H1 (cell line): Measurements from ENCODE around the gene STRIP2. TPM values are rescaled to one million over a fixed set of nuclear protein-coding genes. Genes with fewer than 3 reads are reported as not detected.

Source experiments
- CTCF ChIA-PET: fragments of 300-600 bp; sonication (Branson Sonifier 250); formaldehyde crosslinking; loops from one replicate; lab custom pipeline; 2021; ENCODE audit not compliant: partially characterized antibody; lab: Charles Lee
- POLR2A ChIA-PET: fragments of 300-600 bp; sonication (Branson Sonifier 250); formaldehyde crosslinking; loops from one replicate; lab custom pipeline; 2021; ENCODE audit warnings: inconsistent platforms; ENCODE audit not compliant: partially characterized antibody; lab: Charles Lee
- DNase-seq, 2 experiments: peaks; one replicate each; pipeline versions ENCODE4 v3.0.0 to v3.0.0-alpha.2; 2010 to 2022; ENCODE audit warnings: low spot score in 2 of 2, low read depth in 1 of 2, mixed read lengths in 1 of 2
- FAIRE-seq: peaks from 2 replicates; lab custom pipeline; 2011; peaks lifted over from hg19 to GRCh38; lab: Jason Lieb, UNC
- H2AFZ ChIP-seq: 2 replicates; pipeline ENCODE4 v1.8.1; 2012; ENCODE audit warnings: low read length, inconsistent platforms
- H2AK5ac ChIP-seq: 2 replicates; pipeline ENCODE4 v1.6.1; 2013; ENCODE audit warnings: low read depth, low read length
- H2BK120ac ChIP-seq: replicated peaks from 2 replicates; pipeline ENCODE3; 2013; ENCODE audit warnings: low read depth, low read length, inconsistent platforms
- H2BK12ac ChIP-seq: 2 replicates; pipeline ENCODE4 v1.6.1; 2013; ENCODE audit warnings: low read depth, low read length
- H2BK15ac ChIP-seq: 2 replicates; pipeline ENCODE4 v1.6.1; 2013; ENCODE audit warnings: low read length
- H2BK20ac ChIP-seq: 2 replicates; pipeline ENCODE4 v1.6.1; 2013; ENCODE audit warnings: low read length
- H2BK5ac ChIP-seq: 2 replicates; pipeline ENCODE4 v1.6.1; 2013; ENCODE audit warnings: low read depth, low read length
- H3K14ac ChIP-seq: 2 replicates; pipeline ENCODE4 v1.6.1; 2013; ENCODE audit warnings: inconsistent platforms; ENCODE audit not compliant: insufficient read length
- H3K18ac ChIP-seq: 2 replicates; pipeline ENCODE4 v1.6.1; 2013; ENCODE audit warnings: low read length; ENCODE audit errors: extremely low read depth
- H3K23ac ChIP-seq: 2 replicates; pipeline ENCODE4 v1.6.1; 2013; ENCODE audit warnings: inconsistent platforms; ENCODE audit not compliant: insufficient read length
- H3K23me2 ChIP-seq: 2 replicates; pipeline ENCODE4 v1.6.1; 2013; ENCODE audit warnings: low read depth, low read length
- H3K27ac ChIP-seq: 2 replicates; pipeline ENCODE4 v1.6.1; 2011; ENCODE audit warnings: low read depth, low read length, inconsistent platforms
- H3K27me3 ChIP-seq, 4 experiments: replicated peaks in 1 of 4; 1 replicate in 1 of 4; 2 replicates in 3 of 4; pipeline versions ENCODE4 v1.6.1 to v1.8.1; 2011 to 2013; ENCODE audit warnings: low read length in 3 of 4, mild to moderate bottlenecking in 3 of 4, inconsistent platforms in 2 of 4, mixed read lengths in 2 of 4, moderate library complexity in 1 of 4; ENCODE audit not compliant: control insufficient read depth in 3 of 4, insufficient read depth in 3 of 4; ENCODE audit errors: extremely low read depth in 1 of 4
- H3K36me3 ChIP-seq, 4 experiments: 2 replicates each; pipeline versions ENCODE4 v1.6.1 to v1.8.1; 2011 to 2013; ENCODE audit warnings: mild to moderate bottlenecking in 4 of 4, low read length in 3 of 4, moderate library complexity in 2 of 4, control low read depth in 1 of 4, inconsistent platforms in 1 of 4; ENCODE audit not compliant: insufficient read depth in 4 of 4, control insufficient read depth in 2 of 4
- H3K4ac ChIP-seq: replicated peaks from 2 replicates; pipeline ENCODE3; 2013; ENCODE audit warnings: low read length, low read depth, mixed read lengths, inconsistent platforms; ENCODE audit not compliant: insufficient read length
- H3K4me1 ChIP-seq, 4 experiments: replicated peaks in 1 of 4; 1 replicate in 1 of 4; 2 replicates in 3 of 4; pipeline versions ENCODE4 v1.6.1 to v1.8.1; 2011 to 2013; ENCODE audit warnings: low read length in 3 of 4, inconsistent platforms in 2 of 4, mixed read lengths in 1 of 4; ENCODE audit not compliant: insufficient read depth in 4 of 4, control insufficient read depth in 3 of 4
- H3K4me2 ChIP-seq, 2 experiments: 2 replicates each; pipeline versions ENCODE4 v1.6.1 to v1.8.1; 2011 to 2013; ENCODE audit warnings: low read depth in 2 of 2, low read length in 2 of 2, control low read depth in 1 of 2, inconsistent platforms in 1 of 2, mild to moderate bottlenecking in 1 of 2; ENCODE audit not compliant: insufficient read depth in 1 of 2
- H3K4me3 ChIP-seq, 4 experiments: fragments of 200-600, 300-600 bp in 1 of 4; sonication (generic), shearing (Covaris generic), sonication (Bioruptor Twin) in 1 of 4; 2 replicates each; pipeline versions ENCODE4 v1.5.1 to v1.8.1; 2011 to 2016; ENCODE audit warnings: low read length in 4 of 4, low read depth in 3 of 4, control low read depth in 2 of 4, inconsistent platforms in 2 of 4, mild to moderate bottlenecking in 2 of 4, mixed read lengths in 1 of 4, moderate library complexity in 1 of 4; ENCODE audit not compliant: insufficient read depth in 2 of 4; ENCODE audit errors: extremely low read depth in 1 of 4
- H3K56ac ChIP-seq: replicated peaks from 2 replicates; pipeline ENCODE3; 2013; ENCODE audit warnings: low read depth, mild to moderate bottlenecking, mixed read lengths, low read length, inconsistent platforms; ENCODE audit not compliant: insufficient read length
- H3K79me1 ChIP-seq: 2 replicates; pipeline ENCODE4 v1.6.1; 2013; ENCODE audit warnings: low read depth, low read length, control low read depth
- H3K79me2 ChIP-seq, 2 experiments: 2 replicates each; pipeline versions ENCODE4 v1.6.1 to v1.8.1; 2012 to 2013; ENCODE audit warnings: low read length in 2 of 2, mild to moderate bottlenecking in 2 of 2, inconsistent platforms in 1 of 2; ENCODE audit not compliant: insufficient read depth in 2 of 2, control insufficient read depth in 1 of 2
- H3K9ac ChIP-seq, 4 experiments: replicated peaks in 1 of 4; 1 replicate in 1 of 4; 2 replicates in 3 of 4; pipeline versions ENCODE4 v1.6.1 to v1.8.1; 2011 to 2013; ENCODE audit warnings: low read depth in 3 of 4, low read length in 3 of 4, control low read depth in 2 of 4, mild to moderate bottlenecking in 2 of 4, moderate library complexity in 2 of 4, inconsistent platforms in 1 of 4; ENCODE audit errors: extremely low read depth in 1 of 4
- H3K9me3 ChIP-seq, 2 experiments: 2 replicates each; pipeline versions ENCODE4 v1.6.1 to v1.8.1; 2012 to 2013; ENCODE audit warnings: mild to moderate bottlenecking in 2 of 2, moderate library complexity in 2 of 2, control low read depth in 1 of 2, inconsistent platforms in 1 of 2, low read depth in 1 of 2, low read length in 1 of 2, mixed read lengths in 1 of 2; ENCODE audit not compliant: insufficient read depth in 2 of 2
- H4K20me1 ChIP-seq, 2 experiments: replicated peaks in 1 of 2; 2 replicates each; pipeline versions ENCODE3 to v1.8.1; 2011 to 2013; ENCODE audit warnings: inconsistent platforms in 2 of 2, low read length in 2 of 2, mild to moderate bottlenecking in 1 of 2; ENCODE audit not compliant: insufficient read depth in 2 of 2, control insufficient read depth in 1 of 2
- H4K5ac ChIP-seq: 2 replicates; pipeline ENCODE4 v1.6.1; 2013; ENCODE audit warnings: low read length, low read depth, mixed read lengths, inconsistent platforms; ENCODE audit not compliant: insufficient read length
- H4K8ac ChIP-seq: 2 replicates; pipeline ENCODE4 v1.8.0; 2013; ENCODE audit warnings: mild to moderate bottlenecking, moderate library complexity, low read length, inconsistent platforms; ENCODE audit not compliant: insufficient read depth; ENCODE audit errors: extremely low read depth
- H4K91ac ChIP-seq: replicated peaks from 2 replicates; pipeline ENCODE3; 2013; ENCODE audit warnings: low read length, mixed read lengths, inconsistent platforms; ENCODE audit not compliant: insufficient read length
- ATF2 ChIP-seq: IDR thresholded peaks from 2 replicates; pipeline ENCODE4 v1.6.1; 2012; ENCODE audit warnings: low read length, inconsistent platforms
- KDM5A ChIP-seq: fragments of 200-600 bp; IDR thresholded peaks from 2 replicates; pipeline ENCODE4 v1.7.1; 2012; ENCODE audit warnings: mild to moderate bottlenecking, low read length, inconsistent platforms, mixed read lengths
- WGBS, 2 experiments: shearing (Covaris generic) in 1 of 2; methylation state at CpG; one replicate each; pipeline versions ENCODE4 v1.1.6 to v1.1.7; 2013 to 2015; ENCODE audit warnings: low lambda C conversion rate in 2 of 2, mixed read lengths in 2 of 2, inconsistent platforms in 1 of 2, low coverage in 1 of 2, missing lambda C conversion rate in 1 of 2; ENCODE audit not compliant: insufficient replicate concordance in 2 of 2, insufficient coverage in 1 of 2, insufficient read length in 1 of 2; ENCODE audit errors: extremely low coverage in 1 of 2, missing lambda C conversion rate in 1 of 2; 5-methylcytosine and 5-hydroxymethylcytosine counted together
- polyA plus RNA-seq, 7 experiments: library from polyadenylated mRNA; depleted of rRNA in 3 of 7; stranded (reverse) in 5 of 7; unstranded in 2 of 7; fragments of >200 nt in 5 of 7; fragments of 200-250 nt in 2 of 7; gene quantifications; 1 replicate in 5 of 7; 2 replicates in 1 of 7; 4 replicates in 1 of 7; pipeline versions ENCODE4 v1.2.1 to v1.2.3, GENCODE V29; 2011 to 2013; ENCODE audit warnings: missing spikeins in 2 of 7, mixed read lengths in 2 of 7
- total RNA-seq: library from RNA; stranded (reverse); fragmentation: NEBNext Ultra II Directional; extraction: Animal tissue kit (Norgen Biotek cat#: 25700); gene quantifications from 2 replicates; pipeline ENCODE4 v1.2.1, GENCODE V29; 2021

The STRIP2 gene
- total and polyA plus RNA-seq, 2 of the 8 experiments (the other 6 are each of a cell fraction or from before 2014, with no cell fraction given), result 5.3 to 8.2 TPM

- Histone ChIP-seq H3K79me1 (no peaks in the 10 kb centered on the region), H4K91ac (no peak overlapping the region), H4K20me1 (no peaks in the 10 kb centered on the region), H3K79me2 (no peaks in the 10 kb centered on the region), H3K27ac (no peak overlapping the region), H2AFZ (no peak overlapping the region), H2AK5ac (no peak overlapping the region), H4K8ac (no peak overlapping the region; the same call in 1 of the 2 replicates), H2BK120ac (no peak overlapping the region), H2BK15ac (no peak overlapping the region), H3K4me3 (no peak overlapping the region), H3K9me3 (no peaks in the 10 kb centered on the region), H3K23ac (no peak overlapping the region), H3K9ac (no peak overlapping the region), H3K56ac (no peak overlapping the region), H4K5ac (no peak overlapping the region), H2BK20ac (no peak overlapping the region), H3K4me1 (peaks cover 0 to 4% (median under 1%) of the 10 kb centered on the region in 4 experiments; a peak in 3 of 7 replicates), H2BK12ac (no peak overlapping the region), H3K14ac (no peak overlapping the region), H3K27me3 (no peaks in the 10 kb centered on the region), H3K4ac (no peak overlapping the region), H3K18ac (no peak overlapping the region), H2BK5ac (no peak overlapping the region), H3K36me3 (no peaks in the 10 kb centered on the region), H3K23me2 (no peaks in the 10 kb centered on the region), H3K4me2 (no peak overlapping the region)
- ChIA-PET POLR2A (no interaction called here), CTCF (interaction anchor here (1.2 kb wide), 1 partner anchor 159 kb away, joined by 3 read pairs; no protein-coding TSS in a partner anchor)
- DNase-seq (no peak), FAIRE-seq (no peak)
- WGBS, 2 experiments, result 89% methylated on average over 9 of the region's 9 CpGs; no CpG with 5 or more reads in 1 of the 2 experiments
- TF ChIP-seq KDM5A (no peak), ATF2 (no peak)
These were observed 102.1 kb downstream of the STRIP2 start for GRCh38 chr7:129536323-129536722.
